GM19035 (cell line): ENCODE measurements around the gene ZNF683.
A peak's percentile ranks its signal among the peaks of the same experiment; 100 is the strongest.
"Not testable (repeated sequence)": the region's sequence is repeated elsewhere in the genome, so short reads cannot be mapped to it uniquely, and the experiment has no call there.

ENCODE experiments used
- ATAC-seq: cut with Tn5 transposase; IDR thresholded peaks from one replicate; pipeline ENCODE4 v1.9.1; 2021; ENCODE audit not compliant: unreplicated experiment

ZNF683 gene

GRCh38 chr1:26338670-26339069, 33.9 kb downstream of the ZNF683 start:
- no peak for ATAC-seq

- no peak for ATAC-seq
Observed at GRCh38 chr1:26337625-26338024, 34.9 kb downstream of the ZNF683 start.

- ATAC-seq, result no peak
Observed at GRCh38 chr1:26337206-26337535, 35.4 kb downstream of the ZNF683 start.

GRCh38 chr1:26336477-26337205, 35.9 kb downstream of the ZNF683 start:
- peak; percentile 81 for ATAC-seq

- no peak for ATAC-seq
Observed at GRCh38 chr1:26335774-26336476, 36.6 kb downstream of the ZNF683 start.

GRCh38 chr1:26333312-26333711, 39.2 kb downstream of the ZNF683 start:
- ATAC-seq, result not testable (repeated sequence)

- no peak for ATAC-seq
Observed at GRCh38 chr1:26330276-26330675, 42.3 kb downstream of the ZNF683 start.

- not testable (repeated sequence) for ATAC-seq
Observed at GRCh38 chr1:26329380-26329779, 43.2 kb downstream of the ZNF683 start.

GRCh38 chr1:26328597-26328996, 44.0 kb downstream of the ZNF683 start:
- ATAC-seq, result no peak

- no peak for ATAC-seq
Observed at GRCh38 chr1:26327956-26328362, 44.6 kb downstream of the ZNF683 start.

- ATAC-seq, result no peak
Observed at GRCh38 chr1:26324550-26324949, 48.0 kb downstream of the ZNF683 start.

GRCh38 chr1:26323382-26323781, 49.2 kb downstream of the ZNF683 start:
- no peak for ATAC-seq

GRCh38 chr1:26322042-26322331, 50.6 kb downstream of the ZNF683 start:
- ATAC-seq, result no peak

- ATAC-seq, result no peak
Observed at GRCh38 chr1:26321315-26322041, 51.1 kb downstream of the ZNF683 start.

GRCh38 chr1:26320896-26321295, 51.7 kb downstream of the ZNF683 start:
- ATAC-seq, result no peak

- ATAC-seq, result no peak
Observed at GRCh38 chr1:26318338-26319064, 54.0 kb downstream of the ZNF683 start.

- ATAC-seq, result peak; percentile 40
Observed at GRCh38 chr1:26317612-26318337, 54.8 kb downstream of the ZNF683 start, which contains the start of gene CD52. TSS of gene CD52 (plus strand) at chr1:26317958. CDS start at chr1:26318018, 60 bp downstream.

- ATAC-seq, result no peak
Observed at GRCh38 chr1:26317146-26317545, 55.4 kb downstream of the ZNF683 start.

- ATAC-seq, result no peak
Observed at GRCh38 chr1:26315874-26316850, 56.4 kb downstream of the ZNF683 start.

GRCh38 chr1:26314501-26314900, 58.0 kb downstream of the ZNF683 start:
- no peak for ATAC-seq
